GM18508 (cell line): ENCODE measurements around the gene ZRANB3.

ENCODE experiments used
- ATAC-seq: cut with Tn5 transposase; IDR thresholded peaks from one replicate; pipeline ENCODE4 v1.9.1; 2021; ENCODE audit warnings: moderate number of reproducible peaks; ENCODE audit not compliant: insufficient read depth, unreplicated experiment

ZRANB3 gene

DNA sequence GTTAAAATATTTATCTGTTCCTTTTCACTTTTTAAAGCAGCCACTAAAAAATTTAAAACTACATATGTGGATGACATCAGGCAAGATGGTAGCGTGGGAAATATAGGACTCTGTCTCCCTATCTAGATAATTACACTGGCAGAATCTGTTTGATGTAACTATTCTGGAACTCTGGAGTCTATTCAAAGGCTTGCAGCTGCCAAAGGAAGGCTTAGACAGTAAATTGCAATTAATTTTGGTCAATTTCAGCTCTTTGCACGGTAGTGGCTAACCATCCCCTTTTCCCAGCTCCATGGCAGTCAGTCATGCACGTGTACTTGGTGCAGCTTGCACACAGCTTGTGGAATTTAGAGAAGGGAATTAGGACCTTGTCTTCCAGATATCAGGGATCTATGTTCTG is 343.7 kb downstream of the ZRANB3 start:
- ATAC-seq = no peak

DNA sequence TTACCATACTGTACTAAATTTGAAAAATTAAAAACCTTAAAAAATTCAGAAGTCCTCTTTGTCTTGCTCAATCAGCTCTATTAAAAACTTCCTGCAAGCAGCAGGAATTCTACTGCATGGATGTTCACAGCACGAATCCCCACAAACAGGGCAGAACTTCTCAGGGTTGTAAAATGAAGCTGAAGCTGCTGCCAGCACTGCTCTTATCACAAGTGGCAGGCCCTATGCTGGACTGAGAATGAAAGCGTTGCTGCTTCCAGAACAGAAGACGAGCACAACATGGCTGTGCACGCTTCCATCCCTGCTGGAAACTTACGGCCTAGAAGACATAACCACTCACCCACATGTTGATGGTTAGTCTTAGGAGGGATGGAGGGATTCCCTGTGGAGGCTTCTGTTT is 345.0 kb downstream of the ZRANB3 start:
- no peak for ATAC-seq

GRCh38 chr2:135183822-135184221 is 347.2 kb downstream of the ZRANB3 start:
- ATAC-seq = no peak

DNA sequence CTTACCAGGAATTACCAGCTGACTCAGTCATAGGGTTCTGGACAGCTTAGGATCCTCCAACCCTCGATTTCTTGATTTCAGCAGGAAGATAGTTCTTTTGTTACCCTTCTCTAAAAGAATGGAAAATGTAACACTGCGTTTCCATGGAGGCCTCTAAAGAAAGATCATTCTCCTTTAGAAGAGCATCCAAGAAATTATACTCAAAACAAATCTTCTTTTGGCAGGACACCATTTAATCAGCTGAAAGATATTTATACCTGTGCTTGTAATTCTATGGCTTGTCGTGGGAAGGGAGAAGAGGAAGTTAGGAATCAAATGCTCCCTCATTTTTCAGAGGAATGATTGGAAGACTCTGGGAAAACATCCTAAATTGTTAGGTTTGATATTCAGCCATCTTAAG is 348.4 kb downstream of the ZRANB3 start:
- no peak for ATAC-seq

- no peak for ATAC-seq
Observed at GRCh38 chr2:135182190-135182589, 348.8 kb downstream of the ZRANB3 start.

DNA sequence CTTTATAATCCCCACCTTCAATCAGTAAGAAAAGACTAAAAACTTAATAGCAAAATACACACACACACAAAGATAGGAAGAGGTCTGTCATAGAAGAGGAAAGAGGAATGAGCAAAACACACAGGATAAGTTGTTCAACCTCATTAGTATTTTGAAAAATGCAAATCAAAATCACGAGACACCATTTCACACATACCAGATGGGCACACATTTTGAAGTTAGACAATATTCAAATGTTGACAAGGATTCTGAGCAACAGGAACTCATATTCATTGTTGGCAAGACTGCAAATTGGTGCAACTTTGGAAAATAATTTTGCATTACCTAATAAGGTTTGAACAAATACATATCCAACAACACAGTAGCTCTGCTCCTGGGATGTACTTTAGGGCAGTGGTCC is 351.3 kb downstream of the ZRANB3 start:
- no peak for ATAC-seq

DNA sequence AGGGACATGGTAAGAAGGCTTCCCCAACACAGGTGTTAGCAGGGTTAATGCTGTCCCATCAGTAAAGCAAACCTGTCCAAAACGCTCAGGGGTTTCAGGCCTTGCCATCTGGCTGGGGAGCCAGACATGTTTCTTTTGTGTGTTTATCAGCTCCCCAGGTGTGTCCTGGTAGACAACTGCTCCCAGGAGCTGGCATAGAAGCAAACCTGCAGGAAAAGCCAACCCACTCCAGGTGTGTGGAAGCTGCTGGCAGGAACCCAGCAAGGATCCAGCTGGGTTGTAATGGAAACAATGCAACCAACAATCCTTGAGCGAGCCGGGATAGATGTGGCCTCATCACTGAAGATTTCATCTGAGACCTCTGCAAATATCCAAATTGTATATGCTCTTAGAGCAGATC is 355.8 kb downstream of the ZRANB3 start:
- no peak for ATAC-seq

- no peak for ATAC-seq
Observed at GRCh38 chr2:135174810-135175093, 356.3 kb downstream of the ZRANB3 start.

DNA sequence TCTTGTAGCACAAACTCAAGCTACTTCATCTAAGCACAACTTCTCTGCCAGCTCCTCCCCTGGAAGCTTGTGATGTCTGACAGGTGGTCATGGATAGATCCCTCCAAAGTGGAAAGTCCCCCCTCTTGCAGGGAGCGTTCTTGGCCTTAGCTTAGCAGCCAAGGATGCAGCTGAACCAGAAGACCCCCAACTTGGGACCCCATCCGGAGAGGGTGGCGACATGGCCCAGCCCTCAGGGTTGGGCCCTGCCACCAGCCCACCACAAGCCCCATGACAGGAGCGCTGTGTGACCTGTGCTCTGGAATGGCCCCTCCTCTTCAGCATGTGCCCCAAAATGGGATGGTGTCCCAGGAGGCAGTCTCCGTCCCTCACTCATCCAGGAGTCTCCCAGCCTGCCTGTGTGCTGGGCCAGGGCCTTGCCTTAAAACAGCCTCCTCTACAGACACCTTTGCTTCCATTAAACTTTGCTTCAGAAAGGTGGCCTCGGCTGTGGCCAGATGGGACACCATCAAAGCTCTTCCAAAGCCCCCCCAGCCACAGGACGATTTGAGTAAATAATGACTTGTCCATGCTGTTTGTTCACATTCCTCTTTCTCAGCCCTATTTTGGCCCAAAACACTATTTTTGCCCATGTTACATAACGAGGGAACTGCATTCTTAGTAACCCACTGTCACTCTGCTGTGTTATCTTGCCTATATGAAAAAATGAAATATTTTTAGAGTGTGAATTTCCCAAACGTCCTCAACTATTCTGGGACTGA is 356.8 kb downstream of the ZRANB3 start:
- no peak for ATAC-seq

GRCh38 chr2:135169900-135170753 is 360.9 kb downstream of the ZRANB3 start:
- no peak for ATAC-seq

DNA sequence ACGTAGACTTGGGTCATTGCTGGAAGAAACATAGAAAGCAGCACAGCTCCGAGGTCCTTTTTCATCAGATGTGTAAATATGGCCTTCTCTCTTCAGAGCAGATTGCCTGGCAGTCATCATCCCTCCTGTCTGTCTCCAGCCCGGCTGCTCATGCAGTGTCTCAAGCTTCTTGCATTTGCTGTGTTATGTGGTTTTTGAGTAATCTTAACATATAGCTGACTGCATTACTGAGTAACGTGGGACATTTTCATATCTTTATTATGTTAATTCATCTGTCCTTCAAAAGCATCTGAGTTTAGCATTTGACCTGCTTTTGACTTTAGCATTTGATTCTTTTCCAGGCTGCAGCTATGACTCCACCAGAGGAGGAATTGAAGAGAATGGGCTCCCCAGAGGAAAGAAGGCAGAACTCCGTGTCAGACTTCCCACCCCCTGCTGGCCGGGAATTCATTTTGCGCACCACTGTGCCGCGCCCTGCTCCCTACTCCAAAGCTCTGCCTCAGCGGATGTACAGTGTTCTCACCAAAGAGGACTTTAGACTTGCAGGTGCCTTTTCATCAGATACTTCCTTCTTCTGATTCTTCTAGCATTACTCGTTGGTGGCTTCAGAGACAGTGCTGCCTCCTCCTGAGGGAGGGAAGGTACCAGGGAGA is 362.7 kb downstream of the ZRANB3 start:
- ATAC-seq = no peak

DNA sequence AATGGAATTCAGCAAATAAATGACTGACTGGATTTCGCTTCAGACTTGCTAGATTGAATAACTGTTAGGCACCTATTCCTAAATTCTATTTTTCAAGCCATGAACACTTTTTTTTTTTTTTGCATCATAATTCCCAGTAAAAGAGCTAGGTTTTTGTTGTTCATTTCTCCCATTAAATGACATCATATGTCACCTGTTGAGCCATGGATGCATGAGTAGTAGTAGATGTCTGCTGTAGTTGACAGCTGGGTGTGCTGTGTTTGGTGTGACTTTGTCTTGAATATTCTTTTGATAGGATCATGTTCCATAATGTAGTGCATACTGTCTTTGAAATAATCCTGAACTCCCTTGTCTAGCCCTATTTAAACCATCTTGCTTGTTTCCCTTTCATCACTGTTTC is 363.7 kb downstream of the ZRANB3 start:
- ATAC-seq = no peak

DNA sequence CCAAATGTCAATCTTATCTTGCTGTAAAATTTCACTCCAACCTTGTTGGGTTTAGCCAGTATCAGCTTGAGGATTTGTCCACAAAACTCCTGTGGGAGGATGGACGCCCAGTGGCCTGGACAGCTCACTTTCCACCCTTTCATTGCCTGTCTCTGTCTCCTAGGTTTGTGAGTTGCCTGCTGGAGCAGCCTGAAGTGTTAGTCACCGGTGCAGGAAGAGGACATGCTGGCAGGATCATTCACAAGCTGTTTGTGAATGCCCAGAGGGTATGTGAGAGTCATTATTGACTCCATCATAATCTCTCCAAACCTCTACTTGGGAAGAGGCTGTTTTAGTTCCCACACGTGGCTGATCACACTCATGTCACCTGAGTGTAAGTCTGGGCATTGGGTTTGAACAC is 366.6 kb downstream of the ZRANB3 start:
- ATAC-seq = no peak

DNA sequence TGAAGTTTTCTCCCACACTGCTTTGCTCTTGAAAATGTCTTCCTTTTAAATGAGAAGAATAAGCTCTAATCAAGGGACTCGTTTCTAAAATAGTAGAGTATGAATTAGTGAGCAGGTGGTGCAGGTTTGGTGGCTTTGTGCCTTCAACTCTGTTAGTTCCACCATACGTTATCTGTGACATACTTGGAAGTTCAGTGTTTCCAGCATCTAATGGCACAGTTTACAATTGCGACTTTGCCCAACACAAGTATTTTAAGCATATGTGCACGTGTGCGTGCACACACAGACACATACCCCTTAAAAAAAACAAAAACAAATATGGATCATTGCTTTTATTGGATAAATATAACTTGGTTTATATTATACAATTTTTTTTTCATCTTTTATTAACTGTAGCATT is 367.1 kb downstream of the ZRANB3 start:
- no peak for ATAC-seq

- ATAC-seq = no peak
Observed at GRCh38 chr2:135163306-135163705, 367.7 kb downstream of the ZRANB3 start.

DNA sequence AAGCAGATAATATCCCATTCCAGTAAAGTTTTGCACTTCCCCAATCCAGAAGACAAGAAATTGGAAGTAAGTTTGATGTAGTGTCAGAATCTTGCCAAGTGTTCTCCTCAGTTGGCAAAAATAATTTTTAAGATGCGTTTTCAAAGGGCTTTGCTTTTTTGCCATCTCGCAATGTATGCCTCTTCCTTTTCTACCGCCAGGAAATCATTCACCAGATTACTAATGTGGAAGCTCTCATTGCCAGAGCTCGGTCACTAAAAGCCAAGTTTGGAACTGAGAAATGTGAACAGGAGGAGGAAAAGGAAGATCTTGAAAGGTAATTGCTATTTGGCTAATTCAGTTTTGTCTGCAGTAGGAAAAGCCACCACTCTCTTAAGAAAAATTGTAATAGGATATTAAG is 368.2 kb downstream of the ZRANB3 start:
- ATAC-seq = no peak

GRCh38 chr2:135162377-135162776 is 368.6 kb downstream of the ZRANB3 start:
- ATAC-seq = no peak

- ATAC-seq = no peak
Observed at GRCh38 chr2:135159191-135159590, 371.8 kb downstream of the ZRANB3 start.

- ATAC-seq = no peak
Observed at GRCh38 chr2:135157856-135158255, 373.2 kb downstream of the ZRANB3 start.

- no peak for ATAC-seq
Observed at GRCh38 chr2:135154962-135155361, 376.1 kb downstream of the ZRANB3 start.

- ATAC-seq = no peak
Observed at GRCh38 chr2:135152361-135152760, 378.7 kb downstream of the ZRANB3 start.
